HS-5 (cell line): ENCODE measurements around the gene FAM20A.

Source experiments
- DNase-seq: peaks from one replicate; pipeline ENCODE4 v3.0.0-alpha.2; 2012; ENCODE audit warnings: low read depth

Gene FAM20A

GRCh38 chr17:68565661-68566441 lies 35.3 kb downstream of the FAM20A start:
- no peak for DNase-seq

DNA sequence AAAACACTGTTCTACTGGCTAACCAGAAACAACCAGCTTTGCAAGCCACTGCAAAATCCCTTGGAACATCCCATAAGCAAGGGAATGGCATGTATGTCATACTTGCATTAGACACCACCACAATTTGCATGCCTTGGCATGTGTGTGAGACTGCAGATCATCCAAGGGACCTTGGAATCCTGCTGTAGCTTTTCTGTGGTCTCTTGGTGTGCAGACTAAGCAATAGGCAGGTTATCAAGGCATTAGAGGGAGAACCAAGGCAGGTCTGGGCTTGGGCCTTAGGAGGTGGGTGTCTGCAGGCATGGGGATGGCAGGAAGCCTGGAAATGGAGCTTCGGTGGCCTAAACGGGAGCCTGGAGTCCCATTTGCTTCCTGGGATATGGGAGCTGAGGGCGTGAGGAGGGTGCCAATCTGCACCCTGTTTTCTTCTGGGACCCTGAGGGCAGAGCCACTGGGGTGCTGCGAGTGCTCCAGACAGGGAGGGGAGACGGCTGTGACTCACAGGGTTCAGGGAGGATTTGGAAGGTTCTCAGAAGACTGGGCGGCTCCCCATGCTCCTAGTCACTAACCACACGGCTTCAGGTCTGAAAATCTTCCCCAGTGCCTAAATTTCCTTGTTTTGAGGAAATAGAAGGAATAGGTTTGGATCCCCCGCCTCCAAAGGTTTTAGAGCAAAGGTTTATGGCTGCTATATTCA lies 36.6 kb downstream of the FAM20A start:
- DNase-seq = no peak

GRCh38 chr17:68562736-68563135 lies 38.4 kb downstream of the FAM20A start:
- no peak for DNase-seq

GRCh38 chr17:68560966-68561720 lies 40.0 kb downstream of the FAM20A start:
- no peak for DNase-seq

DNA sequence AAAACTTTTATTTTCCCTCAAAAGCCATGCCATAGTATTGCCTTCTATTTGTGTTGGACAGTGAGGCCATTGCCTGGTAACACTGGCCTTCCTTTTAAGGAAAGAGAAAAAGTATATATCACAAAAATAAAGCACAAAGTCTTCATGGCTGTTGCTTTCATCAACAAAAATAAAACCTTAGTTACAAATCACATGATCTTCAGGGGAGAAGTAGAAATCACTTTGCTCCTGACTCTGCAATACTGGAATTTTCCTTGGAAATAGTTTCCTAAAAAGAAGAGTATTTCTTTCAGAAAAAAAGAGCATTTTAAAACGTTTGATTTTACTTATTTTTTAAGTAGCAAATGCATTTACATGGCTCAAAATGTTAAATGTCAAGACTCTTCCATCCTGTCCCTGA lies 41.9 kb downstream of the FAM20A start:
- no peak for DNase-seq

DNA sequence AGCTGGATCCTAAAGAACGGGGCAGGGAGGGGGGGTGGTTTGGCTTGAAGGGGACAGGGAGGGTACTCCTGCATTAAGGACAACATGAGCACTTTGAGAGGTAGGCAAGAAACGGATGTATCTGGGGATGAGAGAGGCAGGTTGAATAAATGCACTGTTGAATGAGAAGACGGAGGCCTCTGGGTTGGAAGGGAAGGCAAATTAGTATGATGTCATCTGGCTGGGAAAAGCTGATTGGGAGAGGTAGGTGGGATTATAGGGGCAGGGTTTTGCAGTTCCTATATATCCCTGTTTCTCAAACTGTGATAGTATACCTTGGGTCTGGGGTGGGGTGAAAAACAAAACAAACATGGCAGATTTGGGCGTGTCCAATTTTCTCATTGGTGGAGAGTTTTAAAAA lies 44.6 kb downstream of the FAM20A start:
- DNase-seq = no peak

DNA sequence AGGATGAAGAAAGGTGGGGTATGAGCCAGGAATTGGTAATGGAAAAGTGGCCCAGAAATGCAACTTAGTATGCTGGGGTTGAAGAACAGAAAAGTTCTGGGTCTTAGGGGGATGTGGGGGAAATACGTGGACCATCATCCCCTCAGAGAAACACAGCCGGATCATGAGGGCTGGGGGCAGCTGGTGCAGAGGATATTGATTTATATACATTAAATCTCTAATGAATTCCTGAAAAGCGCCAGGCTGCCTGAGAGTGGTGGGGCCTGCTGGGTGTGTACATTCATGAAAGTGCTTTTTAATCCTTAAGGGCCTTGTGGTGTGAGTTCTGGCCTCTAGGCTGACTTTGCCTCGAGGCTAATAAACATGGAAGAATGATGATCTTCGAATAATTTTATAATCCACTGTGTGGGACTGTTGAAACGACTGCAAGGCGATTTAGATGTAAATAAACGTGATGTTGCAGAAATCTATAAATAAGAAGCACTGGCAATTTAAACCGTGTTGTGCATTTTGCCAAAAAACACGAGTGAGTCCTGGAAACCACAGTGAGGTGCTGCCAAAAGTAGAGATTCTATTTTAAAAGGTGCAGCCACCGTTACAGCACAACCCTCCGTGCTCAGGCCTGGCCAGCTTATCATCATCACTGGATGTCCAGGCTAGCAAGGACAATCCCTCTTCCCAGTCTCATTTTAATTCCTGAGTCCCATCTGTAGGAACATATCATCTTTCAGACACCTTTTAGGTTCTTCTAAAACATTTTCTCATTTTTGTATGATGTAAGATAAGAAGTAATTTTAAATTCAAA lies 56.9 kb downstream of the FAM20A start:
- DNase-seq = no peak

DNA sequence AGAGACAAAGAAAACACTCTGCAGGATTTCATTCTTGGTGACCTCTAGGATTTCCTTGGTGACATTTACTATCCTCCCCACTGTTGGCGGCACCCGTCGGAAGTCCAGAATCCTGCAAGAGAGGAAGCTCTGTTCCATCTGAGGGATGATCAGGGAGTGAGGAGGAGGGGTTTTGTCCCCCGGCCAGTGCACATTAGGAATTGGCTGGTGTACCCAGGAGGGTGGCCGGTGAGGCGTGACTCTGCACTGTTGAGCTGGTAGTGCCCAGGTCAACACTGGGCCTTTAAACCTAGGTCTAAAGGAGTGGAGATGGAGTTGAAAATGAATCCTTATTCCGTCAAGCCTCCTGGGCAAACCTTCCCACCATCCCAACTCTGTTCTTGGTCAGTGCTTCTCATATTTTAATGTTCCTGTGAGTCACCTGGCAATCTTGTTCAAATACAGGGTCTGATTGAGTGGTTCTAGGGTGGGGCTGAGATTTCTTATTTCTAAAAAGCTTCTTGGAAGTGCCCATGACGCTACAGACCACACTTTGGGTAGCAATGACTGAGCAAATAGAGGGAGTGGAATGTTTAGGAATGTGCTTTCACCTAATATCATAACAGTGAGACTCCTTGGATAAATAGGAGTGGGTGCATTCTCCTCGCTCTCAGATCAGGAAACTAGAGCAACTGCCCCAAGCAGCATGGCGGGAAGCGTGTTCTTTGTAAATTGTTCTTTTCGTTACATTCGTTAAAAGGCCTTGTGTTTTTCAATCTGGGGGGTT lies 58.3 kb downstream of the FAM20A start:
- no peak for DNase-seq

DNA sequence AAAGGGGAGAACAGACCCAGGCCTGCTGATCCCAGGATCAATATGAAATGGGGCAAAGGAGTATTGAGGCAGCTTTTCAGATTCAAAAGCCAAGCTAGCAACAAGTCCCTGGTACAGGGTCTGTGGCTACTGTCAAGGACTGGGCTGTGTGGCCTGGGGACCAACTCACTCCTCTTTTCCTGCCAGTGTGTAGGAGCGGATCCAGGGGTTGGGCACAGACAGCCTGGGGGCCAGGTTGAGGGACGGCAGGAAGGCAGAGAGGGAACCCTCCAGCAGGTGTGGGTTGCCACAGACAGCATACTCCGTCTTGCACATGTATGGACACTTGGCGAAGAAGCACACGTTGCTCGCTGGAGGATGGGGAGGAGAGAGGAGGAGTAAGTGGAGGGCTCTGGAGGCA lies 59.4 kb downstream of the FAM20A start:
- no peak for DNase-seq

- DNase-seq = no peak
Observed at GRCh38 chr17:68540981-68541380, 60.2 kb downstream of the FAM20A start.

GRCh38 chr17:68539548-68540467 lies 61.4 kb downstream of the FAM20A start:
- DNase-seq = no peak

DNA sequence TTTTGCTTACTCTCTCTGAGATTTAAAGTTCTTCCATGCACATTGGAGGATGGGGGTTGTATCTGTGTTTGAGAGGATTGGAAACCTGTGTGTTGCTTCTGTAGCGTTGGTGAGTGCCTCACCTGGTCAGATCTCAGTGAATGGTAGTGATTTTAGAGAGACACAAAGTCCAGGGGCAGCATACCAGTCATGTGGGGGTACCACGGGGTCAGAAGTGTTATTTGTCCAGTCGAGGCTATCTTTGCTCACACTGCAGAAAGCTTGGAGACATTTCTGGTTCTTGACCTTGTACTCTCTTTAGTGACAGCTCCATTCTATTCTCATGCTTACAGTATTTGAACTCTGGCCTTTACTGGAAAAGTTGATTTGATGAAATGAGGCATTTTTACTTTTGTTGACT lies 65.2 kb downstream of the FAM20A start:
- no peak for DNase-seq

DNA sequence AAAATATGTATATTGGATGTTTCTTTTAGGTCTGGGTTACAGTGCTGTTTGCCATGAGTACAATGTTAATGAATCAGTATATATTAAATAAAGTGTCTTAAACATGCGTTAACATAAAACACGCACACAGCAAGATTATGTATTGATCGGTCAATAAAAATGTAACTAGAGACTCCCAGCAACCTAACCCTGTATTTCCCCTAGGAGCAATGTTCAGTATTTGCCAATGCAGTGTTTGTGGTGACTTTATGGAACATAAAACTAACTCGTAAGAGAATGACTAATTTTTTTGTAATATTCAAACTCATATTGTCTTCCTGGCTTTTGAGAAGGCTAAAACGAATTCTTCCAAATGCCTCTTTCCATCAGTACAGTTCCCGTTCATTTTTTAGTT lies 66.5 kb downstream of the FAM20A start:
- DNase-seq = no peak

- no peak for DNase-seq
Observed at GRCh38 chr17:68533887-68534694, 67.1 kb downstream of the FAM20A start.

- DNase-seq = no peak
Observed at GRCh38 chr17:68532826-68533225, 68.3 kb downstream of the FAM20A start.

DNA sequence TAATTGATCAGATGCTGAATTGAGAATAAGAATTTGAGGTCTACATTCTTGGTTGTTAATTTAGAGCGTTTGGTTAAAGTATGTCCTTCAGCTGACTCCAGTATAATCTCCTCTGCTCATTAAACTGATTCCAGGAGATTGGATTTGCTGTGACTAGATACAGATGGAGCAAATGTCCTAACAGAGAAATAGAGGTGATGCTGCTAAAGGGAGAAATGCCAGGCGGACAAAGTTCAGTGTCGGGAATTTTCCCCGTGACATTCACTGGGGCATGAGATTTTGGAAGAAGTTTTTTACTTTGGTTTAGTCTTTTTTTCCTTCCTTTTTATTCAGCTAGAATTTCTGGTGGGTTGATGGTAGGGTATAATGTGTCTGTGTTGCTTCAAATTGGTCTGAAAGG lies 69.9 kb downstream of the FAM20A start:
- DNase-seq = no peak

- DNase-seq = no peak
Observed at GRCh38 chr17:68527314-68527713, 73.9 kb downstream of the FAM20A start.

- no peak for DNase-seq
Observed at GRCh38 chr17:68526548-68526947, 74.6 kb downstream of the FAM20A start.

DNA sequence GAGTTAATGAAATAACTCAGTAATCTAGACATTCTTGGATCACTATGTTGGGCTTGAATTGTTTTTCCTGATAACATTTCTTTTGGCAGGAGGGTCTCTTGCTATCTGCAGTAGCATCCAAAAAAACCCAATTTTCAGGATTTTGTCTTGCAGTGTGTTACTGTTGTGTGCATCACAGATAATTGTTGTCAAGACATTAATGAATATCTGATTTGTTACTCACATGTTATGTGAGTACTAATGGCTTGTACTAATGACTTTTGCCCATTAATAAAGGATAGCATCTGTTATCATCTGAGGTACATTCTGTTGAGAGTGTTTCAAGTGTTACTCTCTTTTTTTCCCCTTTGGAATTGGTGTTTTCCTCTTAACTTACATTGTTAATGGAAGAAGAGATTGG lies 78.9 kb downstream of the FAM20A start:
- DNase-seq = no peak
